Endothelial cell of umbilical vein (primary cell): ENCODE measurements around the gene TBCE.

ENCODE experiments used
- EZH2 ChIP-seq: IDR thresholded peaks from 2 replicates; pipeline ENCODE4 v1.6.1; 2012; ENCODE audit warnings: borderline replicate concordance, low read depth, mild to moderate bottlenecking, moderate library complexity, low read length, inconsistent platforms; ENCODE audit not compliant: severe bottlenecking
- JUN ChIP-seq: IDR thresholded peaks from 2 replicates; pipeline ENCODE4 v1.6.1; 2011; ENCODE audit warnings: borderline replicate concordance, low read depth; ENCODE audit not compliant: insufficient read length, insufficient read depth
- MYC ChIP-seq: IDR thresholded peaks from one replicate; pipeline ENCODE4 v1.6.1; 2011; ENCODE audit warnings: mild to moderate bottlenecking, low read depth, low read length
- POLR2A ChIP-seq: IDR thresholded peaks from 2 replicates; pipeline ENCODE4 v1.6.1; 2012; ENCODE audit warnings: low read depth, mild to moderate bottlenecking, control low read depth, low read length
- POLR2AphosphoS5 ChIP-seq: IDR thresholded peaks from 2 replicates; pipeline ENCODE4 v1.6.1; 2012; ENCODE audit warnings: low read depth, mild to moderate bottlenecking, control low read depth, low read length, moderate library complexity; ENCODE audit not compliant: insufficient read depth
- TF ChIP-seq, protein P1 (sequence below), 2 donors: IDR thresholded peaks; 1 replicate in 1 of 2; 2 replicates in 1 of 2; pipeline ENCODE4 v1.5.1; 2011; ENCODE audit warnings: low read length in 2 of 2, mild to moderate bottlenecking in 2 of 2, moderate library complexity in 2 of 2, control low read depth in 1 of 2, inconsistent platforms in 1 of 2, low read depth in 1 of 2; ENCODE audit not compliant: insufficient read depth in 1 of 2; ENCODE audit errors: extremely low read depth in 1 of 2
- TF ChIP-seq, protein P2 (sequence below): IDR thresholded peaks from 2 replicates; pipeline ENCODE4 v1.6.1; 2011; ENCODE audit not compliant: insufficient read depth, insufficient read length

DNA sequence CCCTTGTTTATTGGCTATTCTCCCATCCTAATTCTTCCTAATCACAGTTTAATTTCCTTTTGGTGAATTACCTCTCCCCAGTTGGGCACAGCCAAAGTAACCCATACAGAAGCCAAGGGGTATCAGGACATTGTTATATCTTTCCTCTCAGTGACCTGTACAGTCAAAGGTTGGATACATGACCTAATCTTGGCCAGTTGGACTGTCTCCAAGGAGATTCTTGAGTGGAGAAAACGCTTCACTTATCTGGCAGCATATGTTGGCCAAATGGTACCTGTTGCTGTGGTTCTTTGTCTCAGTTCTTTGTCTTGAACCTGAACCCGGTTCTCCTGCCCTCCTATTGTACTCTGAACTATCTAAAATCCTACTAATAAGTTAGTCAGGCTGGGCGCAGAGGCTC lies 15.3 kb upstream of the TBCE start:
- TF ChIP-seq POLR2A (no peak), POLR2AphosphoS5 (no peak), MYC (no peak), JUN (no peak), EZH2 (no peak)
- TF ChIP-seq, protein P1, sequence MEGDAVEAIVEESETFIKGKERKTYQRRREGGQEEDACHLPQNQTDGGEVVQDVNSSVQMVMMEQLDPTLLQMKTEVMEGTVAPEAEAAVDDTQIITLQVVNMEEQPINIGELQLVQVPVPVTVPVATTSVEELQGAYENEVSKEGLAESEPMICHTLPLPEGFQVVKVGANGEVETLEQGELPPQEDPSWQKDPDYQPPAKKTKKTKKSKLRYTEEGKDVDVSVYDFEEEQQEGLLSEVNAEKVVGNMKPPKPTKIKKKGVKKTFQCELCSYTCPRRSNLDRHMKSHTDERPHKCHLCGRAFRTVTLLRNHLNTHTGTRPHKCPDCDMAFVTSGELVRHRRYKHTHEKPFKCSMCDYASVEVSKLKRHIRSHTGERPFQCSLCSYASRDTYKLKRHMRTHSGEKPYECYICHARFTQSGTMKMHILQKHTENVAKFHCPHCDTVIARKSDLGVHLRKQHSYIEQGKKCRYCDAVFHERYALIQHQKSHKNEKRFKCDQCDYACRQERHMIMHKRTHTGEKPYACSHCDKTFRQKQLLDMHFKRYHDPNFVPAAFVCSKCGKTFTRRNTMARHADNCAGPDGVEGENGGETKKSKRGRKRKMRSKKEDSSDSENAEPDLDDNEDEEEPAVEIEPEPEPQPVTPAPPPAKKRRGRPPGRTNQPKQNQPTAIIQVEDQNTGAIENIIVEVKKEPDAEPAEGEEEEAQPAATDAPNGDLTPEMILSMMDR (IDR thresholded peaks at IDR 0.05; ENCODE audit: extremely low read depth in 1 of 2, insufficient read depth in 1 of 2, low read depth in 1 of 2, low read length in 2 of 2), result no peak
- TF ChIP-seq, protein P2, sequence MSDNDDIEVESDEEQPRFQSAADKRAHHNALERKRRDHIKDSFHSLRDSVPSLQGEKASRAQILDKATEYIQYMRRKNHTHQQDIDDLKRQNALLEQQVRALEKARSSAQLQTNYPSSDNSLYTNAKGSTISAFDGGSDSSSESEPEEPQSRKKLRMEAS, result no peak
